Stimulated activated CD8-positive, alpha-beta memory T cell treated with anti-CD3 and anti-CD28 coated beads, Interleukin-12 subunit alpha, Interleukin-12 subunit beta, amount 100 ng/mL, for 4 hours (primary cell): ENCODE data around the gene COPS3.
"Not testable (repeated sequence)": the region's sequence is repeated elsewhere in the genome, so short reads cannot be mapped to it uniquely, and the experiment has no call there.

ENCODE experiments used
- DNase-seq: peaks from one replicate; pipeline ENCODE4 v3.0.0-alpha.2; 2020; ENCODE audit warnings: low read depth

COPS3 gene

GRCh38 chr17:17301659-17302058 lies 20.6 kb upstream of the COPS3 start:
- not testable (repeated sequence) for DNase-seq

GRCh38 chr17:17300624-17301568 lies 19.9 kb upstream of the COPS3 start:
- peak; percentile 35 for DNase-seq

GRCh38 chr17:17298108-17298507 lies 17.1 kb upstream of the COPS3 start:
- DNase-seq = no peak

GRCh38 chr17:17297217-17297616 lies 16.2 kb upstream of the COPS3 start:
- DNase-seq = no peak

GRCh38 chr17:17295141-17295540 lies 14.1 kb upstream of the COPS3 start:
- DNase-seq = no peak

GRCh38 chr17:17289701-17290100 lies 8.7 kb upstream of the COPS3 start:
- no peak for DNase-seq

GRCh38 chr17:17289086-17289485 lies 8.0 kb upstream of the COPS3 start:
- no peak for DNase-seq

- no peak for DNase-seq
Observed at GRCh38 chr17:17285951-17286350, 4.9 kb upstream of the COPS3 start.

GRCh38 chr17:17279316-17279715 lies 1.7 kb downstream of the COPS3 start:
- no peak for DNase-seq

- not testable (repeated sequence) for DNase-seq
Observed at GRCh38 chr17:17277431-17277830, 3.6 kb downstream of the COPS3 start.

GRCh38 chr17:17275971-17276370 lies 5.1 kb downstream of the COPS3 start:
- no peak for DNase-seq

GRCh38 chr17:17269926-17270773 lies 10.9 kb downstream of the COPS3 start:
- DNase-seq = no peak

- no peak for DNase-seq
Observed at GRCh38 chr17:17264430-17264829, 16.6 kb downstream of the COPS3 start.

- DNase-seq = no peak
Observed at GRCh38 chr17:17258998-17259397, 22.0 kb downstream of the COPS3 start.

- no peak for DNase-seq
Observed at GRCh38 chr17:17258011-17258410, 23.0 kb downstream of the COPS3 start.

GRCh38 chr17:17256316-17256715 lies 24.7 kb downstream of the COPS3 start:
- no peak for DNase-seq

- DNase-seq = not testable (repeated sequence)
Observed at GRCh38 chr17:17255689-17256088, 25.4 kb downstream of the COPS3 start.

GRCh38 chr17:17254036-17254435 lies 27.0 kb downstream of the COPS3 start:
- no peak for DNase-seq

GRCh38 chr17:17253406-17253805 lies 27.6 kb downstream of the COPS3 start:
- DNase-seq = no peak

- DNase-seq = no peak
Observed at GRCh38 chr17:17252149-17252661, 28.8 kb downstream of the COPS3 start.

GRCh38 chr17:17246879-17247278 lies 34.2 kb downstream of the COPS3 start:
- DNase-seq = no peak

GRCh38 chr17:17243163-17243562 lies 37.9 kb downstream of the COPS3 start:
- DNase-seq = no peak

- no peak for DNase-seq
Observed at GRCh38 chr17:17242246-17242645, 38.8 kb downstream of the COPS3 start.
